ELR (cell line): Measurements from ENCODE around the gene MAN1A1.
A peak's percentile ranks its signal among the peaks of the same experiment; 100 is the strongest.
"Not testable (repeated sequence)": the region's sequence is repeated elsewhere in the genome, so short reads cannot be mapped to it uniquely, and the experiment has no call there.

Experiments used
- DNase-seq: peaks from one replicate; pipeline ENCODE4 v3.0.0-alpha.2; 2015; ENCODE audit warnings: low read depth

The MAN1A1 gene

GRCh38 chr6:119171088-119171841 lies 178.3 kb downstream of the MAN1A1 start:
- no peak for DNase-seq

DNA sequence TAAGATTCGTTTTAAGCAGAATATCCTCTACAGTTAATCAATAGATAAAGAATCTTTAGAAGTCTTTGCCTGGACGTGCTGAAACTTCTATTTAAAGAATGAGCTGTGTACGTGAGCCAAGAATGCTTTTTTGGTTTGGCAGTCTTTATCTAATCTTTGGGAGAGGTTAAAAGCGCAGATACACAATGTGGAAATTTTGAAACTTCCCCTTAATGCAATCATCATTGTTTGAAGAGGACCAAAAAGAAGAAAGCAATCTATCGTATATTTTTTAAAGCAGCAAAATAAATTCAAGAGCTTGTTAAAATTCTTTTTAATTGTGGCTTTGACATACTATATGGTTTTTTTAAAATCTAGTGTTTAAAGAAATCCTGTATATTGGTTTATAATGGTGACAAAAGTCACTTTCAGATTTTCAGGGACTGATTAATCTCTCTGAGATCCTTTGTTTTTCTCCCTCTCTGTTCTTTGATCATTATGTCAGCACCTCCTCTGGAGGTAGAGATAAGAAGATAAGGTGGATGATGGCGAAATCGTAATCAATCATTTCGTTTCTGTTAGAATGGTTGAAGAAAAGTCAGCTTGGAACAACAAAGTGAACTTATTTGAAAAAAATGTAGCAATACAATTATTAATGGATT lies 179.0 kb downstream of the MAN1A1 start:
- DNase-seq = no peak

DNA sequence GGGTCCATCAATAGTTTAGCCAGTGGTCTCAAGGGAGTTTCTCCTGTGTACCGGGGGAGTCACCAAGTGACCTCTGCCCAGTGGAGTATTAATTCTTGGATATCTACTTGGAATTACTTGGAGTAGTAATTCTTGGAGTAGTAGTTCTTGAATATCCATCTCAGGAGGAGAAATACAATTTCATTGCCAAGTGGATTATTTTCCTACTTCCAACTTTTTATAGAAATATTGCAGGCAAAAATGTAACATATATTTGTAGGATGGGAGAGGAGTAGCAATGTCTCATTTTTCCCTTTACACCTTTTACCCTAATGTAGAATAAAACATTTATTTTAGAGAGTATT lies 179.5 kb downstream of the MAN1A1 start:
- DNase-seq = no peak

DNA sequence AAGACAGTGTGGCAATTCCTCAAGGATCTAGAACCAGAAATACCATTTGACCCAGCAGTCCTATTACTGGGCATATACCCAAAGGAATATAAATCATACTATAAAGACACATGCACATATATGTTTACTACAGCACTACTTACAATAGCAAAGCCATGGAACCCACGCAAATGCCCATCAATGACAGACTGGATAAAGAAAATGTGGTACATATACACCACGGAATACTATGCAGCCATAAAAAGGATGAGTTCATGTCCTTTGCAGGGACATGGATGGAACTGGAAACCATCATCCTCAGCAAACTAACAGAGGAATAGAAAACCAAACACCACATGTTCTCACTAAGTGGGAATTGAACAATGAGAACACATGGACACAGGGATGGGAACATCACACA lies 180.2 kb downstream of the MAN1A1 start:
- DNase-seq = not testable (repeated sequence)

- DNase-seq = no peak
These were observed 183.4 kb downstream of the MAN1A1 start for GRCh38 chr6:119166024-119166784.

GRCh38 chr6:119163006-119163405 lies 186.6 kb downstream of the MAN1A1 start:
- DNase-seq = no peak

- DNase-seq = no peak
These were observed 187.3 kb downstream of the MAN1A1 start for GRCh38 chr6:119162134-119162775.

DNA sequence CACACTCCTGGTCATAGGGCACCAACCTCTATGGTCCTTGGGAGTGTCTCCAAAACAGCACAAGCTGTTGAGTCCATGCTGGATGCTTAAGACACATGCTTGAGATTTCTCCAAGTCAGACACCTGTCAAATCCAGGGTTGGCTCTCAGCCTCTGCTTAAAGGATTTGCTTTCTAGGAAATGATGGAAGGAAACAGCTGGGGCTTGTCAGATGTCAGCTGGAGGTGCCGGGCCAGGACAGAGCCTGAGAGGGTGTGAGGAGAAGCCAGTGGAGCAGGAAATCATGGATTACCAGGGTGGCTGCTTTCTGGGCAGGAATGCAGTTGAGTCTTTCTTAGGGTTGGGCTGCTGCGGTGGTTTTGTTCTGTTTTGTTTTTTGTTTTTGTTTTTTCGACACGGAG lies 188.1 kb downstream of the MAN1A1 start:
- DNase-seq = no peak

DNA sequence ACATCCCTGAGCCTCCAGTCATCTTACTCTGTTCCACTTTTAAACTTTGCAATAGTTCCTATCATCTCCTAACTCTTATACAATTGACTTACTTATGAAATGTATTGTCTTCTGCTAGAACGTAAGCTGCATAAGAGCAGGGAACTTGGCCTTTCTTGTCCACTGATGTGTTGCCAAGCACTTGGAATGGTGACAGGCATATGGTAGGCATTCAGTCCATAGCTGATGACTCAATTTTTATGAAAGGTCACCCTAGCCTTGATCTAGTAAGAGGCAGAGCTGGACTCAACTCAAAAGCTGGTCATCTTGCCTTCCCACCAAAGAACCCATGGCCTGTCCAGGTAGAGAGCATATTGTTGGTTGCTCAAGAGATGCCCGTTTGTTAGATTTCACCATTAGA lies 188.7 kb downstream of the MAN1A1 start:
- DNase-seq = no peak

GRCh38 chr6:119158057-119158848 lies 191.3 kb downstream of the MAN1A1 start:
- no peak for DNase-seq

DNA sequence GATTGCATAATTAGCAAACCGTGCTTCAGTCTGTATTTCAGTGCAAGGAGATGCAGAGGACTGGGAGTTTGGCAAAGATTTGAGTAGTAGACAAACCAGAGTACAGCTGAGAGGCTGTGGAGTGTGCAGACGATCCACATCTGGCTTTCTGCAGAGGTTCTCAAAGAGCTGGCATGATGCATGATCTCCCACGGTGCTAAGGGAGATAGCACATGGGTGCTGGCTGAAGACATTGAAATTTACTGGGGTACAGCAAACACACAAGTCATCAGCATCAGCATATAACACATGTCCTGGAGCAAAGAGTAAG lies 192.1 kb downstream of the MAN1A1 start:
- DNase-seq = no peak

GRCh38 chr6:119156757-119157505 lies 192.6 kb downstream of the MAN1A1 start:
- DNase-seq = no peak

GRCh38 chr6:119156082-119156481 lies 193.5 kb downstream of the MAN1A1 start:
- not testable (repeated sequence) for DNase-seq

DNA sequence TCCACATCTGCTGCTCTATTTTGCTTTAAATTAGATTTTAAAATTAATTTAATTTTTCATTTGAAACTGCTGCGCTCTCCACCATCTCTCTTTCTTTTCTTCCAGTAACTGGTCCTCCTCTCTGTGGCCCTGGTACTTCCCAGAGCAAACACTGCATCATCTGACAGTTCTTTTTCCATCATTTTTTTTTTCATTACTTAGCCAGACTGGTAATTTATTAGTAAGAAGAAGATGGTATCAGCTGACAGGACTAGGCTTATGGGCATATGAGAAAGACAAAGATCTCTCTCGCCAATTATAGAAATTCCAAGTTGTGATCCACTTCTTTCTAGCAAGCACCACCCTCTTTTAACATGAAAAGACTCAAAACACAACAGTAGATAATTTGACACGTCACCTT lies 197.4 kb downstream of the MAN1A1 start:
- no peak for DNase-seq

DNA sequence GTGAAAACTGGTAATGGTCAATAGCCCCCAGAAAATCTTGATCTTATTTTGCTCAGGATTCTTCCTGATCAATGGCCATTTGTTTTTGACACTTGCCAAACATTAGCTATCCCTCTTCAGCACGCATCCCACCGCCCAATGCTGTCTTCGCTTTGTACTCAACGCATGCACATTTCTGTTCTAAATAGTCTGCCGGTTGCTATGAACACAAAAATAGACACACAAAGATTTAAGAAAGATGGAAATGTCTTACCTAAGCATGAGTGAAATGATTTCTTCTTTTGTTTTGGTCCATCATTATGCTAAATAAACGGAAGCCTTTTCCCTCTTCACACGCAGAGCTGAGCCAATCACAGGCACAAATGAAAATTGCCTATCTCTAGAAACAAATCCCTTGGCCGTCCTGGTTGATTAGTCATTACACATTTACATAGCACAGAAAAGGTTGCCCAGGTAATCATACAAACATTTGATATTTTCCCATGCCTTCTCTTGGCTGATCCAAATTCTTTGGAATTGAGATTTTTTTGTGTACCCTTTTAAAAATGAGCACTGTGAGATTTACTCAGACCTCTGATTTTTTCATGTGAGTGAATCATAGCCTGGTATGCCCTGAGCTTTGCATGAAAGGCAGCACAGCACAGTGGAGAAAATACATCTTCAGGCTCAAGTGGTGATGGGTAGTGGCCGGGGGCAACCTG lies 200.6 kb downstream of the MAN1A1 start:
- DNase-seq = peak; percentile 8

- peak; percentile 68 for DNase-seq
These were observed 201.3 kb downstream of the MAN1A1 start for GRCh38 chr6:119148098-119148824.

- DNase-seq = peak; percentile 96
These were observed 202.2 kb downstream of the MAN1A1 start for GRCh38 chr6:119147101-119148053.

- DNase-seq = no peak
These were observed 204.4 kb downstream of the MAN1A1 start for GRCh38 chr6:119145111-119145510.

GRCh38 chr6:119142637-119143036 lies 206.9 kb downstream of the MAN1A1 start:
- no peak for DNase-seq
